Ramos (cell line): ENCODE data around the gene KISS1R.
"Not testable (repeated sequence)": the region's sequence is repeated elsewhere in the genome, so short reads cannot be mapped to it uniquely, and the experiment has no call there.

Source experiments
- in situ Hi-C: fragments of 300-500 bp; cut with MboI; formaldehyde crosslinking; loops from one replicate; pipeline ENCODE4 v1.14.3; 2022; ENCODE audit warnings: low sequenced_read_pairs; ENCODE audit not compliant: unreplicated experiment

Gene KISS1R

DNA sequence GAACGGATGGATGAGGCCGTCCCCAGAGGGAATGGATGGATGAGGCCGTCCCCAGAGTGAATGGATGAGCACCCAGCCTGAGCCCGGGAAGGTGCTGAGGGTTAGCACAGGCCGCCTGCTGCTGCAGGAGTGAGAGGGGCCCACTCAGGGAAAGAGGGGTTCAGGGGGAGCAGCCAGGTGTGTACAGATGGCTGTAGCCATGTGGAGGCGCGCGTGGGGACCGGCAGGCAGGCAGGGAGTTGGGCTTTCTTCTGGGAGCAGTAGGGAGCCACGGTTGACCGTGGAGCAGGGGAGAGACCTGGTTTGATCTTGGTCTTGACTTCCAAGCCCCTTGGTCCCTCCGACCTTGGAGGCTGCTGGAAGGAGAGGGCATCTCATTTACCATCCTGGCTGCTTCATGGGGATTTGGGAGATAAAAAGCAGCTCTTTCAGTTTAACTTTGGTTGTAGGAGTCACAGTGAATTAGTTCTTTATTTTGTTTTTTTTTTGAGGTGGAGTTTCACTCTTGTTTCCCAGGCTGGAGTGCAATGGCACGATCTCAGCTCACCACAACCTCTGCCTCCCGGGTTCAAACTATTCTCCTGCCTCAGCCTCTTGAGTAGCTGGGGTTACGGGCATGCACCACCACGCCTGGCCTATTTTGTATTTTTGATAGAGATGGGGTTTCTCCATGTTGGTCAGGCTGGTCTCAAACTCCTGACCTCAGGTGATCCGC lies 33.4 kb downstream of the KISS1R start:
- in situ Hi-C loops: no loop called here

- in situ Hi-C loops: no loop called here
These were observed 35.0 kb downstream of the KISS1R start for GRCh38 chr19:952049-952679.

DNA sequence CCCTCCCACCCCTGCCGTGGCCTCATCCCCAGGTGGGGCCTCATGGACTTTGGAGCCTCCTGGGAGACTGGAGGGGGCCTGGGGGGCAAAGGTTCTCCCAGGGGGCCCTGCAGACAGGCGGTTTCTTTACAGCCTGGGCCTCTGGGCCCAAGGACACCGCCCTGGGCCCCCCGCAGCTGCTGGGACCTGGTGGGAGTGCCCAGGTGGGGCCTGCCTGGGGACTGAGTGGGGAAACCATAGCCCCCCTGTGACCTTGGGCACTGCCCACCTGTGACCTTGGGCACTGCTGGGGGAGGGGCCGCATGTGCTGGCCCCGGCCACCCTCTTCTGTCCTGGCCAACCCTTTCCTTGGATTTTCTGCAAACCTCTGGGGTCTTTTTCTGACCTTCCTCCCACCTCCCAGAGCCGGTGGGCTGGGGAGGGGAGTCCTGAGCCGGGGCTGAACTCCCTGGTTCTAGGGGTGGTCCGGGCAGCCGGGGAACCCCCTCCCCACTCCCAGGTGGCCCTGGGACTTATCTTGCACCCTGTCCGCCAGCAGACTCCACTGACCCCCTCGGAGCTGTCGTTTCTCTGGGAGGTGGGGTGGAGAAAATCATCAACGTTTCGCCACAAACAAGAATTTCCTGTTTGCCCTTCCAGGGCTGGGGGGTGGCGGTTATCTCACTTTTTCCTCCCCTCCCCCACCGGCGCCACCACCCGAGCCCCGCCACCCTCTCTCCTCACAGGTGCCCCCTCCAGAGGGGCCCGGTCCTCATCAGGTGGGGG lies 35.7 kb downstream of the KISS1R start:
- in situ Hi-C loops: no loop called here

GRCh38 chr19:953445-954271 lies 36.5 kb downstream of the KISS1R start:
- in situ Hi-C loops: no loop called here

DNA sequence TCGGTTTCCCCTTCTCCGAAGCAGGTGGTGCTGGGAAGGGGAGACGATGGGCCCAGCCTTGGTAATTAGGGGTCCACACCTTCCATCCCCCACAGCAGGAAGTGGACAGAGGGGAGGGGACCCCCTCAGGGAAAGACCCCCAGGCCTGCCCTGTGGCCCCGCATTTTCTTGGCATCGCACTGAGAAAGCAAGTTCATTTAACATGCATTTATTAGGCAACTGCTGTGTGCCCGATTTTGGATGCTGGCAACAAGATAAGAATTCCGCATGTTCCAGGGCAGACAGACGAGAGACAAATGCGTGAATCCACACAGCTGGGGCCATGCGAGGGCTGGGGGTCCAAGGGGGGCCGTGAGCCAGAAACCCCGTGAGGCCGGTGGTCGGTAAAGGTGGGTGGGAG lies 37.1 kb downstream of the KISS1R start:
- in situ Hi-C loops: no loop called here

- in situ Hi-C loops: no loop called here
These were observed 37.8 kb downstream of the KISS1R start for GRCh38 chr19:954672-955494.

- in situ Hi-C loops: no loop called here
These were observed 39.0 kb downstream of the KISS1R start for GRCh38 chr19:955803-956765.

GRCh38 chr19:956766-957440 lies 39.8 kb downstream of the KISS1R start:
- in situ Hi-C loops: no loop called here

- in situ Hi-C loops: not testable (repeated sequence)
These were observed 40.4 kb downstream of the KISS1R start for GRCh38 chr19:957578-957977.

GRCh38 chr19:958967-959855 lies 42.1 kb downstream of the KISS1R start:
- in situ Hi-C loops: no loop called here

DNA sequence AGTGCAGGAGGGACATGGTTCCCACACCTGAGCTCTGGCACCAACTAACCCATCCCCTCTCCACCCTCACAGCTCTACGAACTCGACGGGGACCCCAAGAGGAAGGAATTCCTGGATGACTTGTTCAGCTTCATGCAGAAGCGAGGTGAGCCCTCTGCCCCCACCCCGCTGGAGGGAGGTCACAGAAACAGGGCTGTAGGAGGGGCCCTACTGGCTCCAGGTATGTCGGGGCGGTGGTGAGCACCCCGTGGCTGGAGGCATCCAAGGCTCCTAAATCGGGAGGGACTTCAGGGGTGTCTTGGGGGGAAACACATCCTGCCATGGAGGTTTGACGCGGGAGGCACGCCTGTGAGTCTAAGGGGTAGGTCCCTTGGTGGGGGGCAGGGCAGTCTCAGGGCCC lies 42.9 kb downstream of the KISS1R start:
- in situ Hi-C loops: no loop called here

- in situ Hi-C loops: no loop called here
These were observed 43.4 kb downstream of the KISS1R start for GRCh38 chr19:960601-960938.

GRCh38 chr19:961866-962620 lies 44.9 kb downstream of the KISS1R start:
- in situ Hi-C loops: no loop called here

- in situ Hi-C loops: no loop called here
These were observed 45.7 kb downstream of the KISS1R start for GRCh38 chr19:962683-963400.

GRCh38 chr19:963486-963951 lies 46.4 kb downstream of the KISS1R start:
- in situ Hi-C loops: no loop called here

DNA sequence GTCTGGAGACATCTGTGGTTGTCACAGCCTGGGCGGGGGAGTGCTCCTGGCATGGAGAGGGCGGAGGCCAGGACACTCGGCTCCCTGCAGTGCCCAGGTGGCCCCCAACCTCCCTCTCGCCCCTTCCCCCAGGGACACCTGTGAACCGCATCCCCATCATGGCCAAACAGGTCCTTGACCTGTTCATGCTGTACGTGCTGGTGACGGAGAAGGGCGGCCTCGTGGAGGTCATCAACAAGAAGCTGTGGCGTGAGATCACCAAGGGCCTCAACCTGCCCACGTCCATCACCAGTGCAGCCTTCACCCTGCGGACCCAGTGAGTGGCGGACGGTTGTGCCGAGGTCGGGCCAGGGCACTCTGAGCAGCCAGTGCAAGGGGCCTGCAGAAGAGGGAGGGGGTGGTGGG lies 47.0 kb downstream of the KISS1R start:
- in situ Hi-C loops: no loop called here
